ENCODE data around the gene TMA7.
"Not testable (repeated sequence)": the region's sequence is repeated elsewhere in the genome, so short reads cannot be mapped to it uniquely, and the experiment has no call there.

The TMA7 gene

GRCh38 chr3:48436477-48436787 is 3.6 kb upstream of the TMA7 start:
- DNase-seq (ENCODE audit: low read depth): no peak

GRCh38 chr3:48436855-48437254 is 3.2 kb upstream of the TMA7 start:
- DNase-seq (ENCODE audit: low read depth): no peak

- DNase-seq (ENCODE audit: low read depth): no peak
Observed at GRCh38 chr3:48437812-48438211, 2.2 kb upstream of the TMA7 start.

- DNase-seq (ENCODE audit: low read depth): no peak
Observed at GRCh38 chr3:48440590-48440958, 517 bp downstream of the TMA7 start.

- DNase-seq (ENCODE audit: low read depth): no peak
Observed at GRCh38 chr3:48441940-48442339, 1.9 kb downstream of the TMA7 start.

- no peak for DNase-seq (ENCODE audit: low read depth)
Observed at GRCh38 chr3:48445277-48445882, 5.3 kb downstream of the TMA7 start.

GRCh38 chr3:48446043-48446424 is 6.0 kb downstream of the TMA7 start:
- no peak for DNase-seq (ENCODE audit: low read depth)

- peak; percentile 67 for DNase-seq (ENCODE audit: low read depth)
Observed at GRCh38 chr3:48446425-48447193, 6.6 kb downstream of the TMA7 start, which contains the start of gene ATRIP. Gene ATRIP (plus strand): TSS chr3:48446737. CDS start chr3:48446846, 109 bp downstream.

GRCh38 chr3:48451270-48451669 is 11.2 kb downstream of the TMA7 start:
- DNase-seq (ENCODE audit: low read depth): no peak

GRCh38 chr3:48456456-48456855 is 16.4 kb downstream of the TMA7 start:
- DNase-seq (ENCODE audit: low read depth): no peak

GRCh38 chr3:48459331-48459730 is 19.3 kb downstream of the TMA7 start:
- DNase-seq (ENCODE audit: low read depth): no peak

- no peak for DNase-seq (ENCODE audit: low read depth)
Observed at GRCh38 chr3:48459773-48460516, 19.9 kb downstream of the TMA7 start.

GRCh38 chr3:48460517-48460902 is 20.5 kb downstream of the TMA7 start:
- DNase-seq (ENCODE audit: low read depth): no peak

GRCh38 chr3:48461767-48462166 is 21.7 kb downstream of the TMA7 start:
- not testable (repeated sequence) for DNase-seq (ENCODE audit: low read depth)

- DNase-seq (ENCODE audit: low read depth): no peak
Observed at GRCh38 chr3:48463703-48464102, 23.6 kb downstream of the TMA7 start.

- no peak for DNase-seq (ENCODE audit: low read depth)
Observed at GRCh38 chr3:48464713-48465221, 24.7 kb downstream of the TMA7 start.

GRCh38 chr3:48465237-48465530 is 25.1 kb downstream of the TMA7 start:
- DNase-seq (ENCODE audit: low read depth): no peak

GRCh38 chr3:48465531-48466378 is 25.7 kb downstream of the TMA7 start:
- DNase-seq (ENCODE audit: low read depth): peak; percentile 96

- no peak for DNase-seq (ENCODE audit: low read depth)
Observed at GRCh38 chr3:48466386-48467109, 26.5 kb downstream of the TMA7 start.

- DNase-seq (ENCODE audit: low read depth): no peak
Observed at GRCh38 chr3:48467110-48467454, 27.0 kb downstream of the TMA7 start.

- no peak for DNase-seq (ENCODE audit: low read depth)
Observed at GRCh38 chr3:48467473-48468267, 27.6 kb downstream of the TMA7 start.
